HepG2 (cell line): ENCODE data around the gene ZFAND2B. TPM values are rescaled to one million over a fixed set of nuclear protein-coding genes. Genes with fewer than 3 reads are reported as not detected.

ENCODE experiments used
- ARID4A ChIP-seq: sonication (generic); formaldehyde crosslinking; IDR thresholded peaks from 2 replicates; pipeline ENCODE4 v1.5.0; 2020; ENCODE audit warnings: mild to moderate bottlenecking, missing genetic modification reagents, borderline replicate concordance
- ESRRA ChIP-seq: sonication (generic); formaldehyde crosslinking; IDR thresholded peaks from 2 replicates; pipeline ENCODE4 v1.5.1; 2020; ENCODE audit warnings: mild to moderate bottlenecking, low read depth, missing genetic modification reagents
- JUND ChIP-seq: sonication (generic); formaldehyde crosslinking; IDR thresholded peaks from 2 replicates; pipeline ENCODE4 v1.8.0; 2022; ENCODE audit warnings: mild to moderate bottlenecking, missing genetic modification reagents
- MED13 ChIP-seq: sonication (generic); formaldehyde crosslinking; IDR thresholded peaks from 2 replicates; pipeline ENCODE4 v1.5.0; 2020; ENCODE audit warnings: missing genetic modification reagents
- PATZ1 ChIP-seq: sonication (generic); formaldehyde crosslinking; IDR thresholded peaks from 2 replicates; pipeline ENCODE4 v1.4.0; 2020; ENCODE audit warnings: missing genetic modification reagents
- SP1 ChIP-seq, 2 experiments: fragments of 450-650 bp in 1 of 2; sonication (generic) in 1 of 2; formaldehyde crosslinking in 1 of 2; IDR thresholded peaks; 2 replicates each; pipeline versions ENCODE4 v1.4.0 to v1.6.1; 2016 to 2020; ENCODE audit warnings: missing genetic modification reagents in 1 of 2
- TARDBP ChIP-seq: sonication (generic); formaldehyde crosslinking; IDR thresholded peaks from 2 replicates; pipeline ENCODE4 v1.8.0; 2022; ENCODE audit warnings: mild to moderate bottlenecking, missing genetic modification reagents
- ZFP82 ChIP-seq: sonication (generic); formaldehyde crosslinking; IDR thresholded peaks from 2 replicates; pipeline ENCODE4 v1.5.1; 2020; ENCODE audit warnings: mild to moderate bottlenecking, missing genetic modification reagents, borderline replicate concordance
- ZFP91 ChIP-seq: sonication (generic); formaldehyde crosslinking; IDR thresholded peaks from 2 replicates; pipeline ENCODE4 v1.9.0; 2022; ENCODE audit warnings: missing genetic modification reagents, mild to moderate bottlenecking, borderline replicate concordance
- ZFY ChIP-seq: sonication (generic); formaldehyde crosslinking; IDR thresholded peaks from 2 replicates; pipeline ENCODE4 v1.4.0; 2020; ENCODE audit warnings: missing genetic modification reagents
- ZFYVE20 ChIP-seq: sonication (generic); formaldehyde crosslinking; IDR thresholded peaks from 2 replicates; pipeline ENCODE4 v1.8.0; 2023; ENCODE audit warnings: low read depth, mild to moderate bottlenecking, moderate library complexity, missing genetic modification reagents, borderline replicate concordance
- ZNF296 ChIP-seq: sonication (generic); formaldehyde crosslinking; conservative IDR thresholded peaks from 2 replicates; pipeline ENCODE4 v1.5.0; 2020; ENCODE audit warnings: mild to moderate bottlenecking, missing genetic modification reagents
- ZNF550 ChIP-seq: sonication (generic); formaldehyde crosslinking; IDR thresholded peaks from 2 replicates; pipeline ENCODE4 v1.4.0; 2020; ENCODE audit warnings: mild to moderate bottlenecking, missing genetic modification reagents, borderline replicate concordance
- ZNF687 ChIP-seq: sonication (generic); formaldehyde crosslinking; IDR thresholded peaks from 2 replicates; pipeline ENCODE4 v1.5.1; 2020; ENCODE audit warnings: mild to moderate bottlenecking, missing genetic modification reagents, moderate library complexity
- ZSCAN31 ChIP-seq: sonication (generic); formaldehyde crosslinking; IDR thresholded peaks from 2 replicates; pipeline ENCODE4 v1.5.0; 2020; ENCODE audit warnings: low read depth, mild to moderate bottlenecking, missing genetic modification reagents
- polyA plus RNA-seq, 8 experiments: library from polyadenylated mRNA; depleted of rRNA in 3 of 8; stranded (reverse) in 7 of 8; unstranded in 1 of 8; fragments of >200 nt; fragmentation: Illumina TruSeq in 4 of 8; extraction: Trizol in 4 of 8; gene quantifications; 2 replicates each; pipeline versions ENCODE4 v1.2.1 to v1.2.3, GENCODE V29; 2011 to 2016; ENCODE audit warnings: low read depth in 4 of 8, missing spikeins in 1 of 8, mixed read lengths in 1 of 8; ENCODE audit not compliant: insufficient read depth in 1 of 8
- total RNA-seq, 5 experiments: library from RNA; depleted of rRNA; stranded (reverse); fragments of >200 nt; fragmentation: Illumina TruSeq; extraction: Trizol; gene quantifications; 2 replicates each; pipeline ENCODE4 v1.2.3, GENCODE V29; 2016; ENCODE audit warnings: low read depth in 1 of 5

The ZFAND2B gene
- total and polyA plus RNA-seq, 2 of the 13 experiments (the other 11 are each of a cell fraction or from before 2014, with no cell fraction given) = 53.3 to 115 TPM

GRCh38 chr2:219178377-219179175, 28.0 kb upstream of the ZFAND2B start (continued):
- TF ChIP-seq PATZ1 (peak; percentile 2; the same call in 1 of the 2 replicates), JUND (CRISPR knock-in tag) (no peak), ZFY (CRISPR knock-in tag) (peak; percentile 57; the same call in 1 of the 2 replicates), ZFP91 (CRISPR knock-in tag) (peak; percentile 67; the same call in 1 of the 2 replicates), ESRRA (CRISPR knock-in tag) (no peak), ZFYVE20 (CRISPR knock-in tag) (0 out of 2 replicates have a peak, but pooled peaks have one; percentile 57), MED13 (no peak), ZNF687 (CRISPR knock-in tag) (peak; percentile 16; the same call in 1 of the 2 replicates), SP1 (IDR thresholded peaks at IDR 0.05) (no peak), SP1 (CRISPR knock-in tag; IDR thresholded peaks at IDR 0.05) (0 out of 2 replicates have a peak, but pooled peaks have one; percentile 7), ZSCAN31 (no peak), TARDBP (CRISPR knock-in tag) (no peak), ZNF296 (0 out of 2 replicates have a peak, but pooled peaks have one; percentile 33), ZNF550 (no peak), ZFP82 (no peak), ARID4A (CRISPR knock-in tag) (peak; percentile 61; the same call in 1 of the 2 replicates)
